A549 (cell line): ENCODE measurements around the gene FBXL4.

Experiments
- BHLHE40 ChIP-seq: IDR thresholded peaks from 2 replicates; pipeline ENCODE4 v1.6.1; 2012; ENCODE audit warnings: low read depth, low read length, inconsistent platforms
- CTCF ChIP-seq: fragments of >200 bp; sonication (Bioruptor Twin); formaldehyde crosslinking; IDR thresholded peaks from 3 replicates; pipeline ENCODE4 v1.5.1; 2016
- EP300 ChIP-seq, 2 experiments: fragments of >200 bp; sonication (Bioruptor Twin); formaldehyde crosslinking; IDR thresholded peaks; 2 replicates in 1 of 2; 3 replicates in 1 of 2; pipeline ENCODE4 v1.6.1; 2016 to 2017
- ESRRA ChIP-seq: fragments of 150-350 bp; IDR thresholded peaks from 2 replicates; pipeline ENCODE4 v1.6.1; 2014; ENCODE audit warnings: mild to moderate bottlenecking, low read length, borderline replicate concordance

DNA sequence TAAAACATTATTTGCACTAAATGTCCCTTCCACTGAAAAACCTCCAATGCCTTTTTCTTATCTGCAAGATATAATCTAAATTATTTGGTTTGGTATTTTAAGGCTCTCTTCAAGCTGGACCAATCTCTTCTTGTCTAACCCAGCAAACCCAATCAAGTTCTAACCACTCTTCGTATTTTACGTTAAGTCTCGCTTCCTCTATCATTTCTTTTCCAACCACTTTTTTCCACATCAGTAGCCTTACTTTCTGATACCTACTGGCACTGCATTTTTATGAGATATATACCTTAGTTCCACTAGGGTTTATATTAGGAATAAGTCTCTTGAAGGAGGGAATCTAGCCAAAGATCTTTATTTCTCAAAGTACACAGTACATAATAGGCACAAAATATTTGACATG, 19.1 kb downstream of the FBXL4 start:
- TF ChIP-seq EP300 (IDR thresholded peaks at IDR 0.05) = no peak
- TF ChIP-seq CTCF = no peak
- TF ChIP-seq ESRRA = no peak
- no peak for TF ChIP-seq BHLHE40
